ENCODE measurements around the gene EPHB1.
A peak's percentile ranks its signal among the peaks of the same experiment; 100 is the strongest.

Gene EPHB1

DNA sequence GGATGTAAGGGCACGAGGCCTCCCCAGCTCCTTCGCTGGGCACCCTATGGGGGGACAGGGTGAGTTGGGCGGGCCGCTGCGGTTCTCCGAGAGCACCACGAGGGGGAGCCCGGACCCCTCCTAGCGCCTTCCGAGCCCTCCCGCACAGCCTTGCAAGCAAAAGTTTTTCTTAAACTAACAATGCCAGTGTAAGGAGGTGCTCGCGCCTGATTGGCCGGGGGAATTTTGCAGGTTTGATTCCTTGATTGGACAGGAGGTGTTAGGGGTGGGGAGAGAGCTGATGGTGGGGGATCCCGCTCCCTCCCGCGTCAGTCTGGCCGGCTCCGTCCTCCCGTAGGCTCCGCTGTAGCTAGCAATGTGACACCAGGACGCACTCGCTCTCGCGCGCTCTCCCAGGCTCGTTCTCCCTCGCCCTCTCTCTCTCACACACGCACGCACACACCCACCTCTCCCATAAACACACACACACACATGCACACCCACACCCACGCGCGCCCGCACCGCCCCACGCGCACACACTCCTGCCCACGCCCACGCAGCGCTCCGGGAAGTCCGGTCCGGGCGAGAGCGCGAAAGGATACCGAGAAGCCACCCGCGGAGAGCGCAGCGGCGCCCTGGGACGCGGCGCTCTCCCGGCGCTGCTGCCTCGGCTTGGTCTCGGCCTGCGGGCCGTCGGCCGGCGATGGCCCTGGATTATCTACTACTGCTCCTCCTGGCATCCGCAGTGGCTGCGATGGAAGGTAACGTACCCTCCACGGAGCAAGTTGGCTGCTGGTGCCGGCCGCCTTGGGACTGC lies at the start of gene EPHB1:
Gene EPHB1, plus strand, starts transcription at position 311 of the 796 bp plus-strand sequence.
- DNase-seq = peak; percentile 57

DNA sequence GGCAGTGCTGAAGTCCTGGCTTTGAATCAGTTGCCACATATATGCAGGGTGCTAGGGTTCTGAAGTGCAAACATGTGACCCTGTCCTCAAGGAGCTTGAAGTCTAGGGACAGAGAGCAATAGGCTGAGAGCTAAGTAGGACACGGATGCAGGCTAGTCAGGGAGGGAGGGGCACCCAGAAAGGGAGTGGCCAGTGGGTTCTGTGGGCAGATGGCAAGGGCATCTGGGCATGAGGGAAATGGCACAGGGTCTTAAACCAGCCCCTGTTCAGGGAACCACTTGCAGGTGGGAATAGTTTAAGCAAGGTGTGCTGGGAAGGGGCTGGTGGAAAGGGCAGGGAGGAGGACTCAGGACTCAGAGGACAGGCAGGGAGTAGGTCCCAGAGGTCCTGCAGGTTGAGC lies 46.4 kb upstream of the EPHB1 start:
- DNase-seq = no peak

DNA sequence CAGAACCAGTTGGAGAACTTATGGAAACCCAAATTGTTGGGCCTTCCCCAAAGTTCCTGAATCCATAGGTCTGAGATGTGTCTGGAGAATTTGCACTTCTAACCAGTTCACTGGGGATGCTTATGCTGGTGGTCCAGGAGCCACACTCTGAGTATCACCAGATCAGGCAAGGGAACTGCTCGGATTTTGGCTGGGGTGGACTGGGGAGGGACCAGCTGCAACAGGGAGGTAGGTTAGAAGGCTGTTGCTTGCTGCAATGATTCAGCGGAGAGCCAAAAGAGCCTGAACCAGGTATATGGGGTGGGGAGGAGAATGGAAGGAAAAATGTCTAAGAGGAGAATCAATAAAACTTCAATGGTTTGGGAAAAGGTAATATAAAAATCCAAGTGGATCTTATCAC lies 45.9 kb upstream of the EPHB1 start:
- DNase-seq = no peak

DNA sequence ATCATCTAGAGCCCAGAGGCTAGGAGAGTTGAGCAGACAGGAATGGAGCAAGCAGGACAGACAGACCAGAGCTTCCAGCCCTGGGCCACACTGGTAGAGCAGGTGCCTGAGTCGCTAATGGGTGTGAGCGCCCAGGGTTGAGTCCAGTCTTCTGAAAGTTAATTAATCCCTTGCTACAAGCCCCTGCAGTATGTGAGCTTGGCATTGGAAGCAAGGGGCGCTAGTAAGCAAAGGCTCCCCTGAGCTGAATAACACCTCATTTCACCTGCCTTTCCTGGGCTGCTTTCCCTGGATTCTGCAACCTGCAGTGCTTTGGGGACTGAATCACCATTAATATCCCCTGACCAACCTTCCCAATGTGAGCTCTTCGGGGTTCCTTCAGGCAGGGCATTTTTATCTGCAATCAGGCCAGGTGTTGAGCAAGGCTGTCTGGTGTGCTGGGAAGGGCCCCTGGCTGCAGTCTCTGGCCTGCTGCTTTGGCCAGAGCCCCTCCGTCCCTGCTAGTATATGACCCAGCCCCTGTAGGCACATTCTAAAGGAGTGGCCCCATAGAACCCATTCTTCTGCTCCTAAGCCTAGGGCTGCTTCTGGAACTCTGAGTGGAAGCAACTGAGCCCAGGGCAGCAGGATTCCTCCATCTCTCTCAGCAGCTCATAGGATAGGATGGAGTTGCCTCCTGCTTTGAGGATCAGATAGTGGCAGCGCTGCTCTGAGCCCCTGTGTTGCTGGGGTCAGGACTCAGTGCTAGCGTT lies 45.1 kb upstream of the EPHB1 start:
- DNase-seq = no peak

DNA sequence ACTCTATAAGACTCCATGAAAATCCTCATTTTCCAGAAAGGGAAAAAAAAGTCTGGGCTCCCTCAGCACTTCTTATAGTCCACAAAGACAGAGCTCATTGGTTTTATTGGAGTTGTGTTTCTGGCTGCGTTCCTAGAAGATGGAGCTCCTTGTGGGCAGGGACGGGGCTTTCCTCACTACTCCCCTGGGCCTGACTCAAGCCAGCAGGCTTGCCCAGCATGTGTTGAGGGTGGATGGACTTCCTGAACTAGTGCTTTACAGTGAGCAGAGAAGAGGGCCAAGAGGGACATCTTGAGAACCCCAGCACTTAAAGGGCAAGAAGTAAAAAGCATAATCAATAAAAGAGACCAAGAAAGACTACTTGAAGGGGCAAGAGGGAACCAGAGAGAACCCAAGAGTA lies 43.2 kb upstream of the EPHB1 start:
- no peak for DNase-seq

DNA sequence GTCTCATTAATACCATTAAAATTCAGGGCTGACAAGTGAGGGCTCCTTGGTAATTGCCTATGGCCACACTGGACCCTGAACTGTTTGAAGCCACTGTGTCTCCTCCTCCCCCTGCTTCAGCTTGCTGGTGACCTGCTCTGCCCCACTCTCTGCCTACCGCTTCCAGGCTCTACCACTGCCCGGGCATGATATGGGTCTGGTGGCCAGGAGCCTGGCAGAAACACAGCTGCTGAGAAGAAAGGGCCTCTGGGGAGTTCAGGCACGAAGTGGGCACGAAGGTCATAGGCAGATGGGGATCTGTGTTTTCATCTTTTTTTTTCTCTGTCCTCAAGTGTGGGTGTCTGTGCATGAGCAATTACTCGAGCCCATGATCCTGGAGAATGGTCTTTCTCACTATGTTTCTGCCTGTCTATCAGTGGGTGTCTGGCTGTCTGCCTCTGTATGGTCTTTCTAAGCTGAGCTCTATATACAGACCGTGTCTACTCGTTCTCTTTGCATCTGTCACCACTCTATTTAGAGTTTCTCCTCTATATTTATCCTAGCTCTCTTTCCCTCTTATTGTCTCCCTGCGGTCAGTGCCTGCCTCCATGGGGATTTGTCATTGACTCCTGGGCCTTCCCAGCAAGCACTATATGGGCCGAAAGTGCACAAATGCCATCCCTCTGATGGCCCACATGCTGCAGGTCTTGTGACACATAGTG lies 42.1 kb upstream of the EPHB1 start:
- no peak for DNase-seq

DNA sequence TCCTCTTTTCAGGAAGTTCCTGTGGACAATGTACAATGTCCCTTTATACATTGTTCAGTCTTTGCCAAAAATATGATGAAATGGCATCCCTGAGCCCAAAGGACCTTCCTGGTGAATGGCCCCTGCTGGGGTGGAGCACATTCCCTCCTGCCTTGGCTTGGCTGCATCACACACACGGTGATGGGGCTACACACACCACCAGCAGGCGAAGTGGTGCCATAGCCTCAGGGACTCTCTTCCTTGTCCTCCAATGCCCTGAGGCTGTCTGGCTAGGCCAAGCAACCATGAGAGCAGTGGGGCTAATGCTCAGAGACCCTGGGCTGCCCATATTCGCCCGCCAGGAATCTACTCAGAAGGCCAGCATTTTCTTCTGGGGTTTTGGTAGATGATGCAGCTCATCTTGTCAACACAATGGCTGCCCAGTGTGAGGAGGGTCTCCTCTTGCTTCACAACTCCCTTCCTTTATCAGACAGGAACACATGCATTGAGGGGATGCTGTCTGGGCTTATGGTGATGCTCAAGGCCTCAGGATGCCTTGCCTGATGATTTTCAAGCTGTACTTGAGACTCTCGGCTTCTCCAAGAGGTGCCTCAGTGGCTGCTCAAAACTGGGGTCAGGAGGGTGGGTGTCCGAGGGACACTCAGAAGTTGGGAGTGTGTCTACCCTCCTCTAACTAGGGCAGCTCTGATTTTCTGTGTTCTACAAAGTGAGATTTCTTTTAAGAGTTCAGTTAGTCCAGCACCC lies 40.9 kb upstream of the EPHB1 start:
- DNase-seq = no peak

DNA sequence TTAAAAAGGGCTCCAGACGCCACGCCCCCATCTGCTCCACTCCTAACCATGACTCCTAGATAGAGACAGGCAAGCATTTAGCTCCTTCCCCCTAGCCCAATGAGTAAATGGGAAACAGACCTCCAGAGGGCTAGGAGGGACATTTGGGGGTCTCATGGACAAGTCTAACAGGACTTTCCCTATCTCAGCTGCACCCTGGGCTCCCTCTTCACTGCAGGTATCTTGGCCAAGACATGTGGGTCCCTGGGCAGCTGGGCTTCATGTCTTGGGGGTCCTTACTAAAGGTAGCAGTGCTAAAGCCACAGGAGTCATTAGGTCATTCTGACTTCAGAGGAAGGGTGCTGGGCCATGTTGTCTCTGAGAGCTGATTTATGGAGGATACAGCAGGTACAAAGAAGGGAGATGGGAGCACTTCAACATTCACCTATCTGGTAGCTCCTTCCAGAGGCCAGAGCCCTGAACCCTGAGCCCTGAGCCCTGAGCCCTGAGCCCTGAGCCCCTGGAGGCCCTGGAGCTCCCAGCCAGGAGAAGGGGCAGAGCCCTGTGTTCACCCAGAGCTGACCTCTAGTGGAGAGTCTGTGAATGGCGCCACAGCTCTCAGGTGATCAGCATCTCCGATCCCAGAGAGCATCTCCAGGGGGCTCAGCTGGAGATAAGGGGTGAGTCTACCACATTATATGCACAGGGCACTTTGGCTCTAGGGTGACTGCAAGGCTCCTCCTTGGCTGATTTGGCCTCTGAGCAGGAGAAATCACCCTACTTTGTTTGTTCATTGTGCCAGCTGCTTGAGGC lies 40.1 kb upstream of the EPHB1 start:
- DNase-seq = peak; percentile 32

DNA sequence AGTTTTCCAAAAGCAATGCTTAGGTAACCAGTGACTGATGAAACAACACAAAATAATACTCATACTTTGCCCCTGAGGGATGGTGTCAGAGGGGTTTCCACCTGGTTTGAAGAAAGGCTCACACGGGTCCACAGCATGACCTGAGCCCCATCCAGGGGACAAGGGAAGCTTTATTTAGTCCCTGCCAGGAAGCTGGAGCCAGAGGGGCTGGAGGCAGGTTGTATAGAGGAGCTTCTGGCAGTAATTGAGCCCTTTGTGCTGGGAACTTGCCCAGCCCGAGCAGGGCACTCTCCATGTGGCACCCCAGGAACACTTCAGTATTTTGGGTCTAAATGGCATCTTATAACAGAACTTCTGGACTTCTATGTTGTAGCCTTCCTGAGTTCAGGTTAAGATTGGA lies 39.2 kb upstream of the EPHB1 start:
- no peak for DNase-seq

DNA sequence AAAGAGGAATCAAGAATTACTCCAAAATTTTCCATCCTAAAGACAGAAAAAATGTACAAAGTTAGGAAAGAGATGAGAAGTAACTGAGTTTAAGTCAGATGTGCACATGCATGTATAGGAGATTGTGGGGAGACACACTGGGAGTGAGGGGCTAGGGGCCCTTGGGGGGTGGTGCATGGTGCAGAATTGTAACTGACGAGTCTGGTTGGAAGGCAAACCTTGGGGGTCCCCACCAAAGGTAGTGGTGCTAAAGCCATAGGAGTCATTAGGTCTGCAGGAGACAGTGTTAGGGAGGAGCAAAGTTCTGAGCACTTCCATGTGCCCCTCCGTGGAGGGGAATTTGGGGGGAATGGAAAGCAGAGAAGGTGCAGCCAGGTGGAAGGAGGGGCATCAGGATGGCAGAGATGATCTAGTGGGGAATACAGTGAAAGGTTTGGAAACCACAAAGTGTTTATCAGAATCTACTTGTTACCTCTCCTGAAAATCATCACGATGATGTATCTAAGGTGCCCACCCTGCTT lies 37.5 kb upstream of the EPHB1 start:
- DNase-seq = no peak

DNA sequence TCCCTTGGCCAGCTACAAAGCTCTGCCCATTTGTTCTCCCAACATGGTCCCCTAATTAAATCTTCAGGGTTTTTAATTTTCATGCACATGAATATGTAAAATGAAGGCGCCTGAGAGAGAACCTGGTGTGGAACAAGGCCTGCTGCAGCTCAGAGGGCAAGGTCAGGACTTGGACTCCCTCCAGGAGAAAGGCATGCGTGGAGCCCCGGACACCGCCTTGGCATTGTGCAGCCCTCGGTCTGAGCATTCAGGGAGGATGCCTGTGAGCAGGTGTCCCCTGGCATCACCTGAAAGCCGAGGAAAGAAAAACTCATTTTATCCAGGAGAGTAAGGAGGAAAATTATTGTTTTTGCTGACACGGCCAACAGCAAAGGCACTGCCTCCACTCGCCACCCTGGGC lies 33.8 kb upstream of the EPHB1 start:
- no peak for DNase-seq

DNA sequence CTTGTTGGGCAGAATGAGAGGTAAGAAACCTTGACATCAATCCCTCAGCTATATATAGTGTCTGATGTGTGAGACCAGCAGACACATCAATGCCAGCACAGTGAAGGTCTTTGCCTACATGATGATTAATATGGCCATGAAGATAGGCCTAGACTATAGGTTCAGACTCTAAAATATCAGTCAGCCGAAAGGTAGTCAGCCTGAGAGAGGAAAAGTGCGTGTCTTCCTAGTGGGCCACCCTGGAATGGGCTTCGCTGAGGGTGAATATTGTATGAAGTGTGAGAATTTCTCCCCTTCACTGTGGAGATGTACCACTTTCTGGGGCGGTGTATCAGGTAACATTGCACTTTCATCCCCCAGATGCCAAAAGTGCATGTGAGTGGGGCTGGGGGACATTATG lies 33.0 kb upstream of the EPHB1 start:
- no peak for DNase-seq

DNA sequence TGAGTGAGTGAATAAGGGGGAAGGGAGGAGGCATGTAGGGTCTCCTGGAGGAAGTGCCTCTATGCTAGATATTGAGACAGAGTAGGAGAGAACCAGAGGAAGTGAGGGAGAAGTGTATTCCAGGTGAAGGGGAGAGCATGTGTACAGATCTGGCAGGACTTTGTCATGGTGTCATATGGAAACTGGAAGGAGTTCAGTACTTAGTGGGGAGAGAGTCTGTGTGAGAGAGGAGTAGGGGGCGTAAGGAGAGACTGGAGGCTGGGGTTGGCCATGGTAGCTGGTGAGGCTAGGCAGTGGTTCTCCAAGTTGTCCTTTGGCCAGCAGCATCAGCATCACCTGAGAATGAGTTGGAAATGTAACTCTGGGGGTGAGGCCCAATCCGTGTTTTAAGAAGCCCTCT lies 29.6 kb upstream of the EPHB1 start:
- no peak for DNase-seq

DNA sequence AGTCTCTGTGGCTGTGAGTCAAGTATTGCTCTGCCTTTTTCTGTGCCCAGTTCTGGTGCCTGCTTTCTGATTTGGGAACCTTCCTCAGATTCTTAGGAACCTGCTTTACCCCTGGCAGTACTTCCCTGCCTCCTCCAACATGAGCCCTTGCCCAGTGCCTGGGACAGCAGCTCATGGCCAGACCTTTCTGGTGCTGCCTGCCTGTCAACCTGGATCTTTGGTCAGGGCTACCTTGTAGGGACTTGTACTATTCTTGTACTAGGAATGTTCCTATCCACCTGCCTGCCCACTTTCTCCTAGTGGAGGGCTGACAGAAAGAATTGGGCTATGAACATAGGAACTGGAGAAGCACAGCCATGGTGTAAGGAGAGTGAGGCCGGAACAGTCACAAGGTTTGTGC lies 28.8 kb upstream of the EPHB1 start:
- DNase-seq = no peak

DNA sequence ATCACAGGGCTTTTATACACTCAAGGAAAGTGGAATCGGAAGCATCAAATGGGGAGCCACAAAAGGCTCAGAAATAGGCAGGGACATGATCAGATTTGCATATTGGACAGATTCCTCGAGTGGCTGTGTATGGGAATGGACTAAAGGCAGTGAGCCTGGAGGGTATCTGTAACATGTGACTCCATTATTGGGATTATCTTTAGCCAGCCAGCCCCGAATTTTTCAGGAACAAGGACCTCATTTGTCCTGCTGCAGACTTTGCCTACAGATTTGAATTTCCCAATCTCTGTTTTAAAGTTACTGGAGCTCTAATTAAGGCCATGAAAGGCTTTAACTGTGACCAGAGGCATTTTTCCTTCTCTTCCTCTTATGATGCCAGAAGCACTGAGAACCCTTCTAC lies 26.9 kb upstream of the EPHB1 start:
- DNase-seq = no peak

DNA sequence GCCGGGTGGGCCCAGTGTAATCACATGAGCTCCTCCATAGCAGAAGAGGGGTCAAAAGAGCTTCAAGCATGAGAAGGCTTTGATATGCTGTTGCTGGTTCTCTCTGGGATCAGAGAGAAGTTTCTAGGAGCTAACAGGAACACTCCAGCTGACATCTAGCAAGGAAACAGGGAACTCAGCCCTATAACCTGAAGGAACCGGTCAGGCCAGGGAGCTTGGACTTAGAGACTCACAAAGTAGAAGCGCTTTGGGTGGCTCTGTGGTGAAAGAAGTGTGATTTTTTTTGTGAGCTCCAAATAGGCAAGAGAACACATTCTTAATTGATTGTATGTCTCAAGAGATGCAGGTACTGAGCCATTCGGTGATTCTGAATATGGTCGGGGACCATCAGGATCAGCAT lies 26.2 kb upstream of the EPHB1 start:
- no peak for DNase-seq

DNA sequence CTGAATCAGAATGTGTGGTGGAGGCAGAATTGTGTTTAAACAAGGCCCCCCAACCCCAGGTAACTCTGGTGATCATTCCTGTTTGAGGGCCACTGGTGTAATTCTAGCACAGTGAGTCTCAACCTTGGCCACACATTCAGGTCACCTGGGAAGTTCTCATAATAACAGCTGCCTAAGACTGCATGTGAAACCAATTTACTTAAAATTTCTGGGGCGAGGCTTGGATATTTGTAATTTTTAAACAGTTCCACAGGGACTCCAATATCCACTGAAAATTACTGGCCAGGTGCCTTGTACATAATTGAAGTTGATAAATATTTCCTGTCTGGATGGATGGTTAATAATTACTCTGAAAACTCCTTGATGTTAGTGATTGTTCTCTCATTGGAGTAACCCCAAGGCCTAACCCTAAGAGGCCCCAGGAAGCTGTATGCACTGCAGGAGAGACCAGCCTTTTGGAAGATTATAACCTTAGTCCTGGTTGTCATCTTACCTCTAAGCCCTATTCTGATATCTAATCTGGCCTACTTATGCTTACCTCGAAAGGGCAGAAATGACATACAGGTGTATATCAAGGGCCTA lies 25.7 kb upstream of the EPHB1 start:
- no peak for DNase-seq

DNA sequence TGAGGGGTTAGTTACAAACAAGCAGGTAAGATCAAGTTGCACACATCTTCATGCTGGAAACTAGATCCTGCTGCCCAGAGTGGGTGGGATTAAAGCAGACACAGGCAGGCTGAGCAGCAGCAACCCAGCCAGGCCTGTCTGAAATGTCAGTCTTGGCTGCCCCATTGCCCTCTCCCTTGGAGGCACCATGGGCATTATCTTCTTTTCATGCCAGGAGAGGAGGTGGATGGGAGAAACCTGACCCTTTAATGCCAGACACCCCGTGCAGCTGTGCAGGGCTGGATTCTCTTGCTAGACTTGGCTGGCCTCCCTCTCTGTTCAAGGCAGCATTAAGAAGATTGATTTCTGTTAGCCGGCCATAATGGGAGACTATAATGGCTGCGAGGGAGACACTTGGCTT lies 23.0 kb upstream of the EPHB1 start:
- DNase-seq = no peak

DNA sequence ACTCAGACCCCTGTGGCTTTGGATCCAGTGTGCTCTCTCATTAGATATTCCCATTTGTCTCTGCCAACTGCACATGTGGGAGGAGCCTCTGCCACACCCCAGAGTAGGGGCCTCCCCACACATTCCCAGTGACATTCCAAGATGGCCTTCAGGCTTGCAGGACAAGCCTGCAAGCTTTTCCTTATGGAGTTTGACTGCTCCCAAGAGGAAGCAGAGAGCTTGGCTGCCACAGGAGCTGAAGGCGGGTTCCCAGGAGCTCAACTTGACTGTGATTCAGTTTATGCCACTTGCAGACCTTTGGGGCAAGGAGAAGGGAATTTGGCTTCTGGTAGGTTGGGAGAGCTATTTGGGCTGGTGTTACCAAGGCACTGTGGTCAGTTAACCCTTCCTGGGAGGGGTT lies 22.5 kb upstream of the EPHB1 start:
- DNase-seq = no peak

DNA sequence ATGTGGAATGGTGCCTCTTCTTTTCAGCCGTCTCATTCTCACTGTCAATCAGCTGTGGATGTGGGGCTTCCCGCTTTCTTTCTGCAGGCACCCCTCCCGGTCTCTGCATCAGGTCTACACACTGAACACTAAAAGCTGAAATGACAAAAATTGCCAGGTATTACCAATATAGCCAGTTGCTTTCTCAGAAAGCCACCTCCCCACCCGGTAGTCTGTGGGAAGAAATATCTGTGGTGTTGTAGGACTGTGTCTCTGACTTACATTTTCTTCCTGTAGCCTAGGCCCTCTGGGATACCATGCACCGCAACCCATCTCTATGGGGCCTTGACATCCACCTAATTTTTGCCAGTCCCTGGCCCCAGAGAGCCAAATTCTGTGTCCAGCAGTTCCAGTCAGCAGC lies 19.2 kb upstream of the EPHB1 start:
- DNase-seq = no peak

DNA sequence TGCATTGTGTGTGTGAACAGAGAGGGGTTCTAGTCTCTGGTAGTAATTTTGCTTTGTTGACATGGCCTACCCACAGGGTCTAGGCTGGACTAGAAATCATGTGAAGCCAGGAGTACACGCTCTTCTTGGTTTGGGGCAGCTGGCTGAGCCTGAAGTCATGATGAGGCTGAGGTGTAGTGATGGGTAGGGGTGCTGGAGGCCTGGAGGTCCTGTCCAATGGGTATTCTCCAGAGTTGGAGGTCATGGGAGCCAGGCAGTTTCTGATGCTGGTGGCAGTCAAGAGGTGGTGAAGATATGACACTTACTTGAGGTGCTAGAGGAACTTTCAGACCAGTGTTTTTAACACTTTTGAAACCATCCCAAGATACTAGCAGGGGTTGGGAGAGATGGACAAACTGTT lies 18.5 kb upstream of the EPHB1 start:
- no peak for DNase-seq

DNA sequence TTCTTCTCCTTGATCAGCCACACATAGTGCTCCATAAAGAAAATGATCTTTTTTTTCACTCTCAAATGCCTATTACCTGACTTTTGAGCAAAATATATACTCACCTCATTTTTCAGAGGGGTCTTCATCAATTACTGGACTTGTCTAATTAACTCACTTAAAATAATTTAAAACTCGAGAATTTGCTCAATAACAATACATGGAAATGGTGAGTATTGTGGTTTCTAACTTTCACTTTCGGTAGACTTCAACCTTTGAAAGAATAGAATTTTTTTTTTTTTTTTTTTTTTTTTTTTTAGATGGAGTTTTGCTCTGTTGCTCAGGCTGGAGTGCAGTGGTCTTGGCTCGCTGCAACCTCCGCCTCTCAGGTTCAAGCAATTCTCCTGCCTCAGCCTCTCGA lies 17.7 kb upstream of the EPHB1 start:
- DNase-seq = no peak

All from activated CD4-positive, CD25-positive, alpha-beta regulatory T cell treated with anti-CD3 and anti-CD28 coated beads, Interleukin-2, amount 50 U/mL, for 72 hours (primary cell).